ENCODE measurements around the gene PIM3.
A peak's percentile ranks its signal among the peaks of the same experiment; 100 is the strongest.

PIM3 gene

DNA sequence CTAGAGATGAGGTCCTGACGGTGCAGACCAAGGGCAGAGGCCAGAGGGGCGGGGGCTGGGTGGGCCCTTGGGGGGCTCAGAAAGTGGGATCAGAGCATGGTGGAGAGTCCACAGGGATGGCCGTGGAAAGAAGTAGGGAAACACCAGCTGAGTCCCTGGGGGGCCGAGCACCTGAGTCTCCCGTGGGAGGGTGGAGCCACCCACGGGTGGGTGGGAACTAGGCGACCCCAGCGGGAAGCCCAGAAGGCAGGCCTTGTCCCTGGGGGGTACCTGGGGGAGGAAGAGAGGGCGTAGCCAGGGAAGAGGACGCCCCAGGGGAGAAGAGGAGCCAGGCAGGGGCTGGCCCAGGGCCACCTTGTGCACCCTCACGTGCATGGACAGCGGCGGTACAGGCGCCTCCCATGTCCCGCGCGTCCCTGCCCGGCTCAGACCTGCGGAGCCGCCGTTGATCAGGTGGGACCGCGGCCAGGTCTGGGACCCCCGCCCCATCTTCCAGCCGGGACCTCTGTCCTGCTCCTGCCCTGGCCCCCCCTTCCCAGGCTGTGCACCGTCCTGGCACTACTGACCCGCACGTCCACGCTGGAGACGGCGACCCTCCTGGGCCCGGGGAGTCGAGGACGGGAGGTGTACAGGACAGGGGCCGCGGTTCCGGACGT is 31.9 kb upstream of the PIM3 start:
- DNase-seq, result no peak

DNA sequence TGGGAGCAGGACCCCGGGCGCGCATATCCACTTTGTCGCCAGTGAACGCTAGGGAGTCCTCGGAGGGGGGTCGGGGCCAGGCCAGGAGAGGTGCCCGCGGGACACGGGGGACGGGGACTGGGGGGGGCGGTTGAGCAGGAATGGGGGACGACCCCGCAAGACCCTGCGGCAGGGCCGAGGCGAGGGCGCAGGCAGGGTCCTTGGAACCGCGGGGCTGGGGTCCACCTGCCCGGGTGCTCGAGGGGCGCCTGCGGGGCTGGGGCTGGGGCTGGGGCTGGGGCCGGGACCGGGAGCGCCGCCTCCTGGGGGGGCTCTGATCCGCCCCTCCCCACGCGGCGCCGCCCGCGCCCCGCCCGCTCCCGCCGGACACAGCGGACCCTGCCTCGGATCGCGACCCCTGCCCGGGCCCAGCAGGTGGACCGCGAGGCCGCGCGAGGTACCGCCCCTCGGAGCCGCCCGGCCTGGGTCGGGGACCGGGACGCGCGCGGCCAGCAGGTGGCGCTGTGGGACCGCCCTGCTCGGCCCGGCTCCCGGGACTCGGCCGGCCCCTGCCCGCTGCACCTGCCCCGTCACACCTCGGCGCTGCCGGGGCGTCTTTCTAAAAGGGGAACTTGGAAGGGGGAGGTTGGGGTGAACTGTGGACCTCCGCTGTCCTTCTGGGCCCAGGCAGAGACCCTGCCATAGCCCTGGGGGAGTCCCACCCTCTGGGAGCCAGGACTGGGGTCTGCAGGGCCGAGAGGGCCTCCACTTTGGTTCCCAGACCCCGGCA is 31.2 kb upstream of the PIM3 start:
- peak; percentile 19 for DNase-seq

GRCh38 chr22:49929994-49930575 is 30.5 kb upstream of the PIM3 start:
- no peak for DNase-seq

DNA sequence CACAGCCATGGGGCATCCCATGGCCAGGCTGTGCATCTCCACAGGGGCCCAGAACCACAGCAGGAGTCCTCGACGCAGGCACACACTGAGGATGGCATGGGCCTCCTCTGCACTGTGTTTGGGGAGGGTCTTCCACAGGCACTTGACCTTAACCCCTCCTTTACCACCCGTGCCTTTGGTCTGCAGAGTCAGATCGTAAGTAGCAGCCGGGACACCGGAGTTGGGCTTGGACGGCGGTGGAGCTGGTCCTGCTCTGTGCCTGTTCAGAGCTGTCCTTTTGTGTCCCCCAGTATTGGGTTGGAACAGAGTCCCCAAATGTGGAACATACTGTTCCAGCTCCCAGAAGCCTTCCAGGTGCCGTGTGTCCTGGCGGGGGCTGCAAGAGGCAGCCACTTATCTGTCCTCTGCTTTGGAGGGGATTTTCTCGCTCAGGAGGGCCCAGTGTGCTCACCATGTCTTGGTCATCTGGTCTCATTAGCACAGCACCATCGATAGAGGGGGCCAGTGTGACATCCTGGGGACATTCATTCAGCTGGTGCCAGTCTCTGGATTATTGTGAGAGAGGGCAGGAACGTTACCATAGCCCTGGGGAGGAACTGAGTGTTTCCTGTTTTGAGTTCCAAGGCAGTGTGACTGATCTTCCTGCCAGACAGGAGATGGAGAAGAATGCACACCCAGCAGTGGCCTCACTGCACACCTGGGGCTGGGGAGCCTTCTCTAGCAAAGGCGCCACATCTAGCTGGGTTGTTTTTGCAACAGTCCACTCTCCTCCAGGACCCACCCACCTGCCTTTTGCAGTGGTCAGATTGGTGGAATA is 29.8 kb upstream of the PIM3 start:
- peak; percentile 43 for DNase-seq

DNA sequence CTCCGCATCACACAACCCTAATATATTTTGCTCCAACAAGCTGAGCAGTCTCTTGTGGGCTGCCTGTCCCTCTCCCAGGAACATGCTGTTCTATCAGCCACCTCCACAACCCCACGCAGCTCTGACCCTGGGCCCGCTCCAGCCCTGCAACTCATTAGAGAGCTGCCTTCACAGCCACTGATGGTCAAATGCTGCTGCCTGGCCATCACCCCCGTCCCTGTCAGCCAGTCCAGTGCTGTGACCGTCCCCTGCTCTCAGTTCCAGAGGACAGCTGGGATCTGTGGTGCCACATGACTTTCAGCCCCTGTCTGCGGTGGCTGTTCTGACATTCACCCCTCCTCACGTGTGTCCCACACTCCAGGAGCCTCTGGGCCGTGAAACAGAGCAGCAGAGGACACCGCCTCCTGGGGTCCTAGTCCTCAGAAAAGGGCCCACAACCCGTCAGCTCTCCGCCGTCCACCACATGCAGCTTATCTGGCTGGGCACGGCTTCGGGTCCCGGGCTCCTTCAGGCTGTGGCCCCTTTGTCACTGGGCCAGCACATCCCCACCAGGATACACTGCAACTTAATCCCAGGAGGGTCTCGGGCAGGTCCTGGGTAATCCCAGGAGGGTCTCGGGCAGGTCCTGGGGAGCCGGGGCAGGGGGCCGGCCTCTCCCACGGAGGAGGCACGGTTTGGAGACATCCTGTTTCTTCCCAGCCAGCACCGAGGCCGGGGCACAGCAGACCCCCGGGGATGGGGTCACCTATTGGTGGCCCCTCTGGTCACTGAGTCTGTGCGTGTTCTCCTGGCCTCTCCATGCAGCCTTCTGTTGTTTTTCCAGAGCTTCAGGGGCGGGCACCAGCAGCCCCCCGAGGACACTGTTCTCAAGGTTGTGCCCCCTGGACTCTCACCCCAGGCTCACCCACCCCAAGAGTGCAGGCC is 27.1 kb upstream of the PIM3 start:
- DNase-seq, result no peak

GRCh38 chr22:49934160-49934890 is 26.2 kb upstream of the PIM3 start:
- no peak for DNase-seq

DNA sequence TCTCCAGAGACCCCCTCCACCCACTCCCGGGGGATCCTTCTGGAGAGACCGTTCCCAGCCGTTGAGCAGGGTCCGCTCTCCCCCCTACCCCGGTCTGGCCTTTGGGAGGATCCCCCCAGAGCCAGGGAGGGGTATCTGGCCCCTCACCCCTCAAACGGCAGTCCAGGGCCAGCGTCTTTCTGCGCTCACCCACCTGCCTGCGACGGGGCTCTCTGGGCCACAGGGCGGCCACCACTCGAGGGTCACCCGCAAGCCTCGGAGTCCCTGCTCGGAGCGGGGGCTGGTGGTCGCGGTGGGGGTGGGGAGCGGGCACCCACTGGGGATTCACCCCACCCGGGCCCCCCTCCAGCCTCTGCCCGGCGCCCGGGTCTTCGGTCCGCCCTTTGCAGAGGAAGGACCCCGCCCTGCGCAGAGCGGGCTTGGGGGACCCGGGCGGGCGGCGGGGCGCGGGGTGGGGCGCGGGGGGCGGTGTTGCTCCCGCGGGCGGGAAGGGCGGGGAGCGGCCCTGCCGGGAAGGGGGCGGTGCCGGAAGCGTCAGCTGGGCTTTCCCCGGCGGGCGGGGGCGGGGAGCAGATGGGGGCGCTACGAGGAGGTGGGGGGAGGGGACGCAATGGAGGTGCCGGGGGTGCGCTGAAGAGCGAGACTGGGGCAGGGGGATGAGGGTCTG is 25.5 kb upstream of the PIM3 start:
- DNase-seq, result peak; percentile 49

GRCh38 chr22:49935561-49935960 is 25.0 kb upstream of the PIM3 start:
- peak; percentile 49 for DNase-seq

DNA sequence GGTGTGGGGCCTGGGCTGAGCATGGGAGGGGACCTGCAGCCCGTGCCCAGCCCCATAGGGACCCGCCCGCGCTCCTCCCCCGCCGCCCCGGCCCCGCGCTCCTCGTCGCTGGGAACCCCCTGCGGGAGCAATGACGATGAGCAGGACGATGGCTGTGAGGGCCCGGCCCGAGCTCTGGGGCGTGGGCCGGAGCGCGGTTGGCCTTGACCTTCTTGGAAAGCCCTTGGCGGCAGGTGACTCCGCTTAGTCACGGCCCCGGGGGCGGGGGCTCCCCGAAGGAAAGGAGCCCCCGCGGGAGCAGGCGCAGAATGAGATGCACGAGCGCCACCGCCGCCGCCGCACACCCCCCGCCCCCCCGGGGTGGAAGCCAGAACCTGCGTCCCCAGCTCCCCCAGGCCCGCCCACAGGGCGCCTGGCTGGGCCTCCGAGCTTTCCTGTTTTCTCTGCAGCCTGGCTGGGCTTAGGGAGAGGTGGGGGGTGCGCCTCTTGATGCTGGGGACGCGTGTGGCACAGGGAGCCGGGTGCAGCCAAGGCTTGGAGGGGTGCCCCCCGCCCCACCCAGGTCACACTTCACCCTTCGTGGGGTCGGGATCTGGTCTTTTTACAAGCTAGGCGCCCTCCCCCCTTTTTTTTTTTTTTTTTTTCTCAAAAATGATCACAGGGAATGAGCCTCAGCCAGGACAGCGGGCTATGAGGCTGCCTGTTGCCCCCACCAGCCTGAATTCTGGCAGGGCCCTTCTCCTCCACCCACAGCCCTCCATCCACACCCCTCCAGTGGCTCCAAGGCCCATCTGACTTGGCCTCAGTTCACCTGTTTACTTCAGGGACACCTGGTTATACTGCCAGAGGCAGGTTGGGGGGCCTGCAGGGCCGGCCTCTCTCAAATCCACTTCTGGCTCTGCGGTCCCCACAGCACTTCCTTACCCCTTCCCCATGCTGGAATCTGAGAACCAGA is 24.3 kb upstream of the PIM3 start:
- DNase-seq, result peak; percentile 74

DNA sequence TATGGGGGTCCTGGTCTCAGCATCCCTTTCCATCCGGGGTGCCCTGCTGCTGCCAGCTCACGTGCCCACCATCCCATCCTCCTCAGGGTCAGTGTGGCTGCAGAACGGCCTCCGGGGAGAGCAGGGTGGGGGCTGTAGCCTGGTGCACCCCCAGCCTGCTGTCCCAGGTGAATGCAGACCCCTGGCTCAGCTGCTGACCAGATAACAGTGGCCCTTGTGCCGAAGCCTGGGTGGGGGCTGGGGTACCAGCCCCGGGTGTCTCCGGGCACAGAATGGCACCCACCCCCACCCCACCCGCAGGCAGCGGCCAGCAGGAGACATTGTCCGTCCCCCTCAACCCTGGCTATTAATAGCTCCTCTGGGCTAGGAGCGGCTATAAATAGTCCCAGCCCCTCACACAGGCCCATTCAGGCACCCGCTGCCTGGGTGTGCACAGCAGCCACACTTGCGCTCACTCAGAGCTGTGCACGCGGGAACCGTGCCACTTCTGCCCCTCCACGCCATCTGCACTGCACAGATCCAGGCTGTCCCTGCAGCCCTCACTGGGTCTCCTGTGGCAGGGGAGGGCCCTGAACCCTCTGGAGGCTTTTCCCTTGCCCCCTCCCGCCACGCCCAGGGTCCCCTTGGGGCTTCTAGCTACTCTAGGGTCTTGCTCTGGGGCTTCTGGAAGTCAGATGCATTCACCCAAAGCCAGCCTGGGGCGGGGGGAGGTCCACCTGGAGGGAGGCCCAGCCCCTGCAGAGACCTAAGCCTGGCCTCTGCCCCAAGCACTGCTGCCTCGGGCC is 23.4 kb upstream of the PIM3 start:
- peak; percentile 55 for DNase-seq

DNA sequence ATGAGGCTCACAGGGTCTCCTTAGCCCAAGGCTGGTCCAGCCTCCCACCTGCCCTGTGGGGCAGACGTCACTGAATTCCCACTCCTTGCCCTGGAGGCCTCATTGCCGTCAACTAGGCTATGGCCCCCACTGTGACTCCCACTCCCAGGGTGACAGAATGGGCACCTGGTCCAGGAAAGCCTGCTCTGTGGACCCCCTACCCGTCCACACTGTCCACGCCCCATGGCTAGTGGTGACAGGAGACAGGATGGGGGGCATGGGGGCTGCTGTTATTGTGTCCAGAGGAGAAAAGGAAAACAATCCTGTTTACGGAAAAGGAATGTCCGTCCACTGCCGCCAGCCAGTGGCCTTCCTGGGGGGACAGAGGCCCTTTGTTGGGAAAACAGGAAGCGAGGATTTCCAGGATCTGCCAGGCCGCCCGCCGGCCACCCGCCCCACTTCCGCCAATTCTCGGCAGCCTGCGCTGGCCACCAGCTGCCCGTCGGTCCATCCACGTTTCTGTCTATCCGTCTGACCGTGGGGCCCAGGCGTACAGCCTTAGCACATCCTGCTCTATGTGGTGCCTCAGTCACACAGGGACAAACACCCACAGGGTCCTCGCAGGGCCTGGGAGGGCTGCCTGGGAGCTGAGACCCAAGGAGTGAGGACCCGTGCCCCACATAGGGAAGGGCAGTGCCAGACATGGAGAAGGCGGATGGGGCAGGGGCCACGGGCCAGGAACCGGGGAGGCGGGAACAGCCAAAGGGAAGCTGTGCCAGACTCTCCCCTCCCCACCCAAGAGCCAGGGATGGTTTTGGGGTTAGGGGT is 22.6 kb upstream of the PIM3 start:
- DNase-seq, result no peak

GRCh38 chr22:49938565-49939136 is 21.9 kb upstream of the PIM3 start:
- DNase-seq, result no peak

- no peak for DNase-seq
Measured at GRCh38 chr22:49941507-49942316, 18.9 kb upstream of the PIM3 start.

GRCh38 chr22:49942565-49943404 is 17.8 kb upstream of the PIM3 start:
- no peak for DNase-seq

DNA sequence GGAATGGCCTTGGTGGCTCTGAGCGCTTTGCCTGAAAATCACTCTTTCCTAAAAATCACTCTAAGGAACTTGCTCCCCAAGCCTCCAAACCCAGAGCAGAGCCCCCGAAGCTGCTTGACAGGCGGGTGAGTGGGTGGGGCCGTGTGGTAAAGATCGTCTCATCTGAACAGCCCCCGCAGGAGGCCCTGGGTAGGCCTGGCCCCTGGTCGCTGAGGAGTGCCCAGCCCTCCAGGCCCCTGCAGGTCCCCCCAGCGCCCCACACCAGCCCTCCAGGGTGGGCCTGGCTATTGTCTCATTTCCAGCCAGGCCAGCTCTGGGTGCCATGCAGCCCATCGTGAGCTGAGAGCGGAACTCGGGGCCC is 17.2 kb upstream of the PIM3 start:
- DNase-seq, result no peak

All from NCI-H2171 treated with DMSO at 0.1 percent for 48 hours (cell line).